Measurements from ENCODE around the gene ICAM2. TPM values are rescaled to one million over a fixed set of nuclear protein-coding genes. Genes with fewer than 3 reads are reported as not detected.

The ICAM2 gene
- total RNA-seq: 100 to 1,000 TPM; 124 to 133 TPM

DNA sequence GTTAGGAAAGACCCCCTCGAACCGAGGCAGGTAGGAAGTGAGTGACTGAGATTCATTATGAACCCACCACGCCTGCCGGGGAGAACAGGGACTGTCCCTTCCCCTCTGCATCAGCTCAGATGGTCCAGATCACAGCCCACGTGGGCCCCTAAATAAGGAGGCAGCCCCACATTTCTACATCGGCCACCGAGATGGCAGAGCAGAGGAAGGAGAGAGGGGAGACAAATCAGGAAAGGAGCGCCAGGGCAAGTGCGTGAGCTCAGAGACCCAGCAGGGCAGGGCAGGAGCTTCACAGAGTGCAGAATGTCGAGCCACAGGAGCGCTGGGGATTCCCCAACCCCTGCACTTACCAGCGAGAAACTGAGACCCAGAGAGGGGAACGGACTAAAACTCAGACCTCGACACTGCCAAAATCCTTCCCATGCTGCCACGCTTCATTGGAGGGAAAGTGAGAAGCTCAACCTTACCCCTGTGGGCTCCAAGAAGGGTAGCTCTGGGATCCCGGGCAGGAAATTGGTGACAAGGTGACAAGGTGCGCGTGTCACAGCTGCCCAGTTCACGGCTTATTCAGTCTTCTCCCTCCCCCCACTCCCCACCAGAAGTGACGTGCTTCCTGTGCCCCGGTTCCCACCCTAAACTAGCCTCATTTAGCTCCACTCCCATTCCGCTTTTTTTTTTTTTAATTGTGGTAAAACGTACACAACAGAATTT is at the start of gene ICAM2:
ICAM2 (minus strand) TSS at position 578 of the 711 bp plus-strand sequence. CDS start 13,942 bp downstream, outside the sequence.

DNA sequence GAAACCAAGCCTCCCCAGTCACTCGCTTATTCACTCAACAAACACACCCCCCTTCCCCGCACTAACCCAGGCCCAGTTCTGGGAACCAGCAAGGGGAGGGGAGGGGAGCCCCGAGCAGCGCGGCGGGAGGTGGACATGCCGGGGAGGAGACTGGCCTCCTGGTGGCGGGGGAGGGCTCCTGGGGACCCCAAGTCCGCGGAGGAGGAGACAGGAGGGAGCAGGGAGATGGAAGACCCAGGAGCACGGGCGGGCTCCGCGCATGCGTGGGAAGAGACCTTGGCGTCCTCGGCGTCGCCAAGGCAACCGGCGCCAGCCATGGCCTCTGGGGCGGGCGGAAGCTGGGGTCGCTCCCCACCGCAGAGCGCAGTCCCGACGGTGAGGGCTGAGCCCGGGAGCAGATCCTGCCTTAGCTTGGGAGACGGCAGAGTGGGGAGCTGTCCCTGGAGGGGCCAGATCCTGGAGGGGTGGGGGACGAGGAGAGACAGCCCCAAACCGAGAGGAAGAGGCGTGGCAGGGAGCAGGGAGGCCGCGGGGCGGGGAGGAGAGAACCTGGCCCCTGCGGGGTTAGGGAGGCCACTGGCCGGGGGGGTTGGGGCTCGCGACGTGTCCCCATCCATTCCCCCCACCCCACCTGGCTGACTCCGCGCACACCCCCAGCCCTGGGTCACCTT is 22.2 kb downstream of the ICAM2 start, which contains the start of gene PRR29:
PRR29 (plus strand) TSS at position 302 of the 671 bp plus-strand sequence; CDS start at position 316, 14 bp downstream.

DNA sequence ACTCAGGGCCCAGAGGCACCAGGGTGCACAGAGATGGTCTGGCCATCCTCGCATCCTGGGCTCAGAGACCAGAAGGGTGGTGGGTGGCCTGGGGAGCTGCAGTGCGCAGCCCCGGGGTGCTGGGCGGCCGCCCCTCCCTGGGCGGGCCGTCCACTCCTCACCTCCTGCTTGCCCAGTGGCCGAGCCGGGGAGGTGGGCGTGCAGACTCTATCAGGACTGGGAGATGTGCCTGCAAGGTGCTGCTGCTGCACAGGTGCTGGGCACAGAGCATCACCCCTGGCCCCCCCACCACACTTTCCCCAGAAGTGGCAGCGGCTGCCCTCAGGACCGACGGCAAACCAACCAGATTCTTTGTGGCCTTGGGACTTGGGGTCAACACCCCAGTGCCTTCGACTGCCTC is 47.6 kb downstream of the ICAM2 start, which contains the start of gene SCN4A:
SCN4A (minus strand) TSS at position 123 of the 400 bp plus-strand sequence; CDS start at position 46, 77 bp downstream.

Other genes with a start within 250 kb of the ICAM2 start
- gene CCDC47, start 247.0 kb downstream of the ICAM2 start, total RNA-seq: 10 to 100 TPM; 46.0 to 47.9 TPM
- gene DDX42, start 246.5 kb downstream of the ICAM2 start, total RNA-seq: 100 to 1,000 TPM; 122 to 123 TPM
- gene PSMC5, start 193.2 kb downstream of the ICAM2 start, total RNA-seq: 100 to 1,000 TPM; 131 to 137 TPM
- gene FTSJ3, start 193.0 kb downstream of the ICAM2 start, total RNA-seq: 10 to 100 TPM; 42.1 to 44.5 TPM
- 100 to 1,000 TPM; 127 to 128 TPM for gene SMARCD2, start 177.9 kb downstream of the ICAM2 start, total RNA-seq
- not detected for gene CSH2, start 147.0 kb downstream of the ICAM2 start, total RNA-seq
- gene GH2, start 138.7 kb downstream of the ICAM2 start, total RNA-seq: not detected
- not detected for gene CSH1, start 124.1 kb downstream of the ICAM2 start, total RNA-seq
- not detected for gene CSHL1, start 109.4 kb downstream of the ICAM2 start, total RNA-seq
- gene GH1, start 101.8 kb downstream of the ICAM2 start, total RNA-seq: not detected
- 10 to 100 TPM; 37.2 to 38.2 TPM for gene CD79B, start 88.3 kb downstream of the ICAM2 start, total RNA-seq
- gene SCN4A, start 47.7 kb downstream of the ICAM2 start, total RNA-seq: under 1 TPM in 1 of 2 experiments, not detected in 1; 0.08 TPM
- 1 to 10 TPM; 1.5 to 2.0 TPM for gene PRR29, start 22.3 kb downstream of the ICAM2 start, total RNA-seq
- 10 to 100 TPM; 58.4 to 62.6 TPM for gene ERN1, start 109.5 kb upstream of the ICAM2 start, total RNA-seq
- 10 to 100 TPM; 12.0 to 12.6 TPM for gene TEX2, start 242.6 kb upstream of the ICAM2 start, total RNA-seq

Data from activated naive CD4-positive, alpha-beta T cell treated with anti-CD3 and anti-CD28 coated beads, Interleukin-2, amount 10 ng/mL, durations not matched to agents 5 hours and 36 hours (primary cell).